SK-N-SH (cell line): ENCODE measurements around the gene ETS1. TPM values are rescaled to one million over a fixed set of nuclear protein-coding genes. Genes with fewer than 3 reads are reported as not detected.
A peak's percentile ranks its signal among the peaks of the same experiment; 100 is the strongest.

Experiments
- CTCF ChIA-PET: fragments of 300-600, 350-600 bp; formaldehyde crosslinking; extraction: SDS; loops from one replicate; lab custom pipeline; 2021; lab: Yijun Ruan, JAX
- POLR2A ChIA-PET: fragments of 350-600 bp; sonication (Branson Sonifier 250); formaldehyde crosslinking; extraction: SDS; loops from one replicate; lab custom pipeline; 2020; ENCODE audit warnings: antibody characterized with exemption, inconsistent platforms; lab: Yijun Ruan, JAX
- DNase-seq: peaks from one replicate; pipeline ENCODE4 v3.0.0; 2012
- H2AFZ ChIP-seq: fragments of 200-600 bp; sonication (generic); 2 replicates; pipeline ENCODE4 v1.8.1; 2016; ENCODE audit warnings: antibody characterized with exemption, mild to moderate bottlenecking, low read depth
- H3F3A ChIP-seq: fragments of 200-600 bp; sonication (generic); replicated peaks from 2 replicates; pipeline ENCODE3; 2016; ENCODE audit warnings: antibody characterized with exemption, mild to moderate bottlenecking; ENCODE audit not compliant: insufficient read depth
- H3K27ac ChIP-seq, 2 experiments: fragments of 200-500 bp in 1 of 2; fragments of 200-600 bp in 1 of 2; sonication (Bioruptor generic) in 1 of 2; sonication (generic), shearing (Covaris generic) in 1 of 2; 2 replicates each; pipeline versions ENCODE4 v1.5.1 to v1.6.1; 2014 to 2016; ENCODE audit warnings: low read depth in 2 of 2, inconsistent platforms in 1 of 2, low read length in 1 of 2, mild to moderate bottlenecking in 1 of 2, mixed read lengths in 1 of 2
- H3K27me3 ChIP-seq: fragments of 200-600 bp; sonication (generic), shearing (Covaris generic); 2 replicates; pipeline ENCODE4 v1.6.1; 2016; ENCODE audit warnings: mixed run types; ENCODE audit not compliant: insufficient read depth
- H3K36me3 ChIP-seq, 2 experiments: fragments of 200-500 bp in 1 of 2; fragments of 200-600 bp in 1 of 2; sonication (Bioruptor generic) in 1 of 2; sonication (generic) in 1 of 2; replicated peaks in 1 of 2; 2 replicates each; pipeline versions ENCODE3 to v1.5.1; 2014 to 2016; ENCODE audit warnings: low read length in 1 of 2, mild to moderate bottlenecking in 1 of 2; ENCODE audit not compliant: insufficient read depth in 2 of 2, control insufficient read depth in 1 of 2
- H3K4me1 ChIP-seq, 2 experiments: fragments of 200-500 bp in 1 of 2; fragments of 200-600 bp in 1 of 2; sonication (Bioruptor generic) in 1 of 2; sonication (generic), shearing (Covaris generic) in 1 of 2; 2 replicates each; pipeline versions ENCODE4 v1.5.1 to v1.6.1; 2014 to 2016; ENCODE audit warnings: low read depth in 1 of 2, low read length in 1 of 2, mixed run types in 1 of 2; ENCODE audit not compliant: insufficient read depth in 2 of 2, control insufficient read depth in 1 of 2
- H3K4me2 ChIP-seq: fragments of 200-600 bp; sonication (generic), shearing (Covaris generic); 2 replicates; pipeline ENCODE4 v1.6.1; 2017; ENCODE audit warnings: mixed run types
- H3K4me3 ChIP-seq, 2 experiments: fragments of 200-500 bp in 1 of 2; fragments of 200-600 bp in 1 of 2; sonication (Bioruptor generic) in 1 of 2; sonication (generic), shearing (Covaris generic) in 1 of 2; 2 replicates each; pipeline versions ENCODE4 v1.5.1 to v1.8.1; 2014 to 2016; ENCODE audit warnings: low read depth in 2 of 2, inconsistent platforms in 1 of 2, low read length in 1 of 2, mild to moderate bottlenecking in 1 of 2, mixed read lengths in 1 of 2, moderate library complexity in 1 of 2
- H3K79me2 ChIP-seq: fragments of 200-600 bp; sonication (generic); 2 replicates; pipeline ENCODE4 v1.8.1; 2017; ENCODE audit warnings: mild to moderate bottlenecking; ENCODE audit not compliant: insufficient read depth
- H3K9ac ChIP-seq: fragments of 200-600 bp; sonication (generic); 2 replicates; pipeline ENCODE4 v1.6.1; 2017; ENCODE audit warnings: mixed run types
- H3K9me2 ChIP-seq: fragments of 200-600 bp; sonication (generic); 2 replicates; pipeline ENCODE4 v1.6.1; 2017; ENCODE audit warnings: mixed run types
- H3K9me3 ChIP-seq: fragments of 200-600 bp; sonication (generic); 2 replicates; pipeline ENCODE4 v1.6.1; 2017; ENCODE audit warnings: mixed run types, mild to moderate bottlenecking, moderate library complexity
- H4K20me1 ChIP-seq: fragments of 200-600 bp; sonication (generic); 2 replicates; pipeline ENCODE4 v1.6.1; 2017; ENCODE audit warnings: mild to moderate bottlenecking, mixed run types; ENCODE audit not compliant: insufficient read depth
- CHD2 ChIP-seq: fragments of 150-350 bp; IDR thresholded peaks from 2 replicates; pipeline ENCODE4 v1.6.1; 2018; ENCODE audit warnings: low read length; ENCODE audit not compliant: partially characterized antibody
- ELF1 ChIP-seq: IDR thresholded peaks from 2 replicates; pipeline ENCODE4 v1.4.0; 2012
- EP300 ChIP-seq, 2 experiments: IDR thresholded peaks; 2 replicates each; pipeline versions ENCODE4 v1.4.0 to v1.6.1; 2012; ENCODE audit warnings: borderline replicate concordance in 1 of 2, low read depth in 1 of 2, low read length in 1 of 2
- EZH2phosphoT487 ChIP-seq: fragments of 200-600 bp; sonication (generic); IDR thresholded peaks from 2 replicates; pipeline ENCODE4 v1.6.1; 2017; ENCODE audit warnings: low read depth, mixed run types, mild to moderate bottlenecking, antibody characterized with exemption, moderate library complexity, borderline replicate concordance
- FOSL2 ChIP-seq: IDR thresholded peaks from 2 replicates; pipeline ENCODE4 v1.4.0; 2012; ENCODE audit warnings: low read depth, mild to moderate bottlenecking, moderate library complexity, borderline replicate concordance
- FOXJ3 ChIP-seq: sonication (generic); formaldehyde crosslinking; IDR thresholded peaks from 2 replicates; pipeline ENCODE4 v1.5.1; 2020; ENCODE audit warnings: mild to moderate bottlenecking, missing genetic modification reagents
- GABPA ChIP-seq: IDR thresholded peaks from 2 replicates; pipeline ENCODE4 v1.4.0; 2012; ENCODE audit warnings: low read depth, mild to moderate bottlenecking
- GATA2 ChIP-seq: sonication (generic); formaldehyde crosslinking; IDR thresholded peaks from 2 replicates; pipeline ENCODE4 v1.5.0; 2020; ENCODE audit warnings: mild to moderate bottlenecking, missing genetic modification reagents
- JUND ChIP-seq: IDR thresholded peaks from 2 replicates; pipeline ENCODE4 v1.4.0; 2012
- MEF2A ChIP-seq: IDR thresholded peaks from 2 replicates; pipeline ENCODE4 v1.4.0; 2012; ENCODE audit warnings: low read depth, borderline replicate concordance
- MXI1 ChIP-seq: IDR thresholded peaks from 2 replicates; pipeline ENCODE4 v1.6.1; 2012; ENCODE audit warnings: mild to moderate bottlenecking, low read depth, low read length, improper control_type of control experiment
- NFIC ChIP-seq: IDR thresholded peaks from 2 replicates; pipeline ENCODE4 v1.4.0; 2012; ENCODE audit warnings: borderline replicate concordance
- NRF1 ChIP-seq: IDR thresholded peaks from 2 replicates; pipeline ENCODE4 v1.6.1; 2012; ENCODE audit warnings: low read depth, mild to moderate bottlenecking, low read length
- POLR2AphosphoS5 ChIP-seq: IDR thresholded peaks from 2 replicates; pipeline ENCODE4 v1.6.1; 2012; ENCODE audit warnings: low read depth, low read length
- RCOR1 ChIP-seq: fragments of 150-350 bp; IDR thresholded peaks from 2 replicates; pipeline ENCODE4 v1.6.1; 2017; ENCODE audit warnings: antibody characterized with exemption, low read length
- RFX5 ChIP-seq: IDR thresholded peaks from 2 replicates; pipeline ENCODE4 v1.6.1; 2012; ENCODE audit warnings: mild to moderate bottlenecking, improper control_type of control experiment, low read length
- RXRA ChIP-seq: IDR thresholded peaks from 2 replicates; pipeline ENCODE4 v1.4.0; 2012; ENCODE audit warnings: low read depth, mild to moderate bottlenecking, borderline replicate concordance
- SIN3A ChIP-seq: IDR thresholded peaks from 2 replicates; pipeline ENCODE4 v1.6.1; 2012; ENCODE audit warnings: low read depth, mild to moderate bottlenecking, low read length, moderate library complexity, borderline replicate concordance
- SMC3 ChIP-seq: IDR thresholded peaks from 2 replicates; pipeline ENCODE4 v1.6.1; 2012; ENCODE audit warnings: low read depth, low read length, improper control_type of control experiment
- TAF1 ChIP-seq: IDR thresholded peaks from 2 replicates; pipeline ENCODE4 v1.6.1; 2012; ENCODE audit warnings: low read depth, mild to moderate bottlenecking, low read length, moderate library complexity, borderline replicate concordance
- TCF12 ChIP-seq: IDR thresholded peaks from 2 replicates; pipeline ENCODE4 v1.4.0; 2012
- YY1 ChIP-seq: IDR thresholded peaks from 2 replicates; pipeline ENCODE4 v1.4.0; 2012; ENCODE audit warnings: low read depth, mild to moderate bottlenecking
- WGBS: methylation state at CpG from one replicate; pipeline ENCODE4 v1.1.6; 2017; ENCODE audit warnings: low lambda C conversion rate; 5-methylcytosine and 5-hydroxymethylcytosine counted together
- polyA plus RNA-seq, 3 experiments: library from polyadenylated mRNA; depleted of rRNA; stranded (reverse); fragments of >200 nt; gene quantifications; 2 replicates each; pipeline ENCODE4 v1.2.3, GENCODE V29; 2012
- TF ChIP-seq, protein P1 (sequence below): IDR thresholded peaks from 2 replicates; pipeline ENCODE4 v1.4.0; 2012; ENCODE audit warnings: low read depth, borderline replicate concordance
- TF ChIP-seq, protein P2 (sequence below): IDR thresholded peaks from 2 replicates; pipeline ENCODE4; 2012
- TF ChIP-seq, protein P3 (sequence below): fragments of 150-350 bp; IDR thresholded peaks from 2 replicates; pipeline ENCODE4 v1.6.1; 2016; ENCODE audit warnings: mild to moderate bottlenecking, low read depth, low read length
- TF ChIP-seq, protein P4 (sequence below): IDR thresholded peaks from 2 replicates; pipeline ENCODE4 v1.4.0; 2012; ENCODE audit warnings: low read depth, borderline replicate concordance
- TF ChIP-seq, protein P5 (sequence below): fragments of 200-600 bp; sonication (generic); IDR thresholded peaks from 2 replicates; pipeline ENCODE4 v1.6.1; 2017; ENCODE audit warnings: antibody characterized with exemption, mild to moderate bottlenecking, moderate library complexity
- TF ChIP-seq, protein P6 (sequence below): IDR thresholded peaks from 2 replicates; pipeline ENCODE4 v1.4.0; 2012; ENCODE audit warnings: low read depth

Gene ETS1
- polyA plus RNA-seq, 1 of the 3 experiments (the other 2 are of a cell fraction) = 14.5 TPM

DNA sequence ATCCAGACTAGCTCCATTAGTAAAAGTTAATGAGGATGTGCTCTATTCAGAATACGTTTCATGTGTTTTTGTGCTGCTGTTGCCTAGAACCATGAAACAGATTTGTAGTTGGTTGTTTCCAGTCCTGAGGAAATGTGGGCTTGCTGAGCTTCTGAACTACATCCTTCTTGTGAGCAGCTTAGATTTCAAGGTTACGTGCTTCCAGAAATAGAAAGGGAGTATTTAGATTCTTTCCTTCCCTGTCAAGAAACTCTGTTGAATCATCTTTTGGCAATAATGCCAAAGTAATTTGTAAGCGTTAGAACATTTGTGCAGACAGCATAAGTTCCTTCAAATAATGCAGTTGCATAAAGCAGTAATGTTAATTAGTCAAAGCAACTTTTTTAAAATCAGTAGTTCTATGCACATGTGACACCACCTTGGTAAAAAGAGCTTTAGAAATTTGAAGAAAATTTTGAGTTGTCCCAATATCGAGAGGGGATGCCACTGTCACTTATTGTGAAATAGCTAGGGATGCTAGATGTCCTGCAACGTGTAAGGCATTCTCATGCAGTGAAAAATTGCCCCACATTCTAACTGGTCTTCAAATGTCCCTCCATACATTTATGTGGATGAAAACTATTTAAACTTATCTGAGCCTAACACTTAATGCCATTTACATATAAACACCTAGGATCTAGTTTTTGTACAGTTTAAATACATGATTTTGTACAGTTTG, 169.6 kb downstream of the ETS1 start:
- no peak for DNase-seq
- Histone ChIP-seq H3K4me1 (peaks cover 26 to 38% of the 10 kb centered on the region in 2 experiments; a peak in 3 of 4 replicates), H3F3A (peaks cover 19% of the 10 kb centered on the region), H4K20me1 (no peaks in the 10 kb centered on the region), H3K4me3 (no peak overlapping the region), H3K9ac (peak overlapping the region; percentile 38; the same call in 1 of the 2 replicates), H3K4me2 (no peak overlapping the region; the same call in 1 of the 2 replicates), H3K27me3 (no peaks in the 10 kb centered on the region), H3K9me2 (no peaks in the 10 kb centered on the region), H3K79me2 (no peaks in the 10 kb centered on the region), H2AFZ (no peak overlapping the region), H3K36me3 (no peaks in the 10 kb centered on the region), H3K27ac (peak overlapping the region in 1 of 2 experiments; percentile 86; a peak in 3 of 4 replicates), H3K9me3 (no peaks in the 10 kb centered on the region)
- 43% methylated on average over 5 of the region's 5 CpGs for WGBS
- ChIA-PET POLR2A (no interaction called here), CTCF (interaction anchor here (0.6 to 2.8 kb wide), 6 partner anchors 12 to 260 kb away, joined by 3 to 9 read pairs (median 4); no protein-coding TSS in a partner anchor)
- no peak for TF ChIP-seq TAF1
- no peak for TF ChIP-seq GATA2 (CRISPR knock-in tag)
- peak; percentile 98 for TF ChIP-seq MEF2A
- peak; percentile 20; the same call in 1 of the 2 replicates for TF ChIP-seq POLR2AphosphoS5
- TF ChIP-seq, protein P1, sequence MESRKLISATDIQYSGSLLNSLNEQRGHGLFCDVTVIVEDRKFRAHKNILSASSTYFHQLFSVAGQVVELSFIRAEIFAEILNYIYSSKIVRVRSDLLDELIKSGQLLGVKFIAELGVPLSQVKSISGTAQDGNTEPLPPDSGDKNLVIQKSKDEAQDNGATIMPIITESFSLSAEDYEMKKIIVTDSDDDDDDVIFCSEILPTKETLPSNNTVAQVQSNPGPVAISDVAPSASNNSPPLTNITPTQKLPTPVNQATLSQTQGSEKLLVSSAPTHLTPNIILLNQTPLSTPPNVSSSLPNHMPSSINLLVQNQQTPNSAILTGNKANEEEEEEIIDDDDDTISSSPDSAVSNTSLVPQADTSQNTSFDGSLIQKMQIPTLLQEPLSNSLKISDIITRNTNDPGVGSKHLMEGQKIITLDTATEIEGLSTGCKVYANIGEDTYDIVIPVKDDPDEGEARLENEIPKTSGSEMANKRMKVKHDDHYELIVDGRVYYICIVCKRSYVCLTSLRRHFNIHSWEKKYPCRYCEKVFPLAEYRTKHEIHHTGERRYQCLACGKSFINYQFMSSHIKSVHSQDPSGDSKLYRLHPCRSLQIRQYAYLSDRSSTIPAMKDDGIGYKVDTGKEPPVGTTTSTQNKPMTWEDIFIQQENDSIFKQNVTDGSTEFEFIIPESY = no peak
- no peak for TF ChIP-seq YY1
- no peak for TF ChIP-seq RFX5
- TF ChIP-seq, protein P2, sequence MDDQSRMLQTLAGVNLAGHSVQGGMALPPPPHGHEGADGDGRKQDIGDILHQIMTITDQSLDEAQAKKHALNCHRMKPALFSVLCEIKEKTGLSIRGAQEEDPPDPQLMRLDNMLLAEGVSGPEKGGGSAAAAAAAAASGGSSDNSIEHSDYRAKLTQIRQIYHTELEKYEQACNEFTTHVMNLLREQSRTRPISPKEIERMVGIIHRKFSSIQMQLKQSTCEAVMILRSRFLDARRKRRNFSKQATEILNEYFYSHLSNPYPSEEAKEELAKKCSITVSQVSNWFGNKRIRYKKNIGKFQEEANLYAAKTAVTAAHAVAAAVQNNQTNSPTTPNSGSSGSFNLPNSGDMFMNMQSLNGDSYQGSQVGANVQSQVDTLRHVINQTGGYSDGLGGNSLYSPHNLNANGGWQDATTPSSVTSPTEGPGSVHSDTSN = peak; percentile 81
- peak in 1 of 2 experiments; percentile 74; a peak in 2 of 4 replicates for TF ChIP-seq EP300 (IDR thresholded peaks at IDR 0.05; ENCODE audit: borderline replicate concordance in 1 of 2, low read depth in 1 of 2, low read length in 1 of 2)
- no peak for TF ChIP-seq MXI1
- no peak for TF ChIP-seq EZH2phosphoT487
- TF ChIP-seq ELF1 = no peak
- TF ChIP-seq SIN3A = no peak
- no peak for TF ChIP-seq FOXJ3 (CRISPR knock-in tag)
- TF ChIP-seq, protein P3, sequence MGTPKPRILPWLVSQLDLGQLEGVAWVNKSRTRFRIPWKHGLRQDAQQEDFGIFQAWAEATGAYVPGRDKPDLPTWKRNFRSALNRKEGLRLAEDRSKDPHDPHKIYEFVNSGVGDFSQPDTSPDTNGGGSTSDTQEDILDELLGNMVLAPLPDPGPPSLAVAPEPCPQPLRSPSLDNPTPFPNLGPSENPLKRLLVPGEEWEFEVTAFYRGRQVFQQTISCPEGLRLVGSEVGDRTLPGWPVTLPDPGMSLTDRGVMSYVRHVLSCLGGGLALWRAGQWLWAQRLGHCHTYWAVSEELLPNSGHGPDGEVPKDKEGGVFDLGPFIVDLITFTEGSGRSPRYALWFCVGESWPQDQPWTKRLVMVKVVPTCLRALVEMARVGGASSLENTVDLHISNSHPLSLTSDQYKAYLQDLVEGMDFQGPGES = no peak
- TF ChIP-seq FOSL2 = peak; percentile 75; the same call in 1 of the 2 replicates
- no peak for TF ChIP-seq SMC3
- TF ChIP-seq GABPA = no peak
- no peak for TF ChIP-seq CHD2
- peak; percentile 83 for TF ChIP-seq TCF12
- no peak for TF ChIP-seq RCOR1
- peak; percentile 72 for TF ChIP-seq JUND
- TF ChIP-seq, protein P4, sequence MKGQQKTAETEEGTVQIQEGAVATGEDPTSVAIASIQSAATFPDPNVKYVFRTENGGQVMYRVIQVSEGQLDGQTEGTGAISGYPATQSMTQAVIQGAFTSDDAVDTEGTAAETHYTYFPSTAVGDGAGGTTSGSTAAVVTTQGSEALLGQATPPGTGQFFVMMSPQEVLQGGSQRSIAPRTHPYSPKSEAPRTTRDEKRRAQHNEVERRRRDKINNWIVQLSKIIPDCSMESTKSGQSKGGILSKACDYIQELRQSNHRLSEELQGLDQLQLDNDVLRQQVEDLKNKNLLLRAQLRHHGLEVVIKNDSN = no peak
- peak; percentile 92 for TF ChIP-seq NFIC
- TF ChIP-seq, protein P5, sequence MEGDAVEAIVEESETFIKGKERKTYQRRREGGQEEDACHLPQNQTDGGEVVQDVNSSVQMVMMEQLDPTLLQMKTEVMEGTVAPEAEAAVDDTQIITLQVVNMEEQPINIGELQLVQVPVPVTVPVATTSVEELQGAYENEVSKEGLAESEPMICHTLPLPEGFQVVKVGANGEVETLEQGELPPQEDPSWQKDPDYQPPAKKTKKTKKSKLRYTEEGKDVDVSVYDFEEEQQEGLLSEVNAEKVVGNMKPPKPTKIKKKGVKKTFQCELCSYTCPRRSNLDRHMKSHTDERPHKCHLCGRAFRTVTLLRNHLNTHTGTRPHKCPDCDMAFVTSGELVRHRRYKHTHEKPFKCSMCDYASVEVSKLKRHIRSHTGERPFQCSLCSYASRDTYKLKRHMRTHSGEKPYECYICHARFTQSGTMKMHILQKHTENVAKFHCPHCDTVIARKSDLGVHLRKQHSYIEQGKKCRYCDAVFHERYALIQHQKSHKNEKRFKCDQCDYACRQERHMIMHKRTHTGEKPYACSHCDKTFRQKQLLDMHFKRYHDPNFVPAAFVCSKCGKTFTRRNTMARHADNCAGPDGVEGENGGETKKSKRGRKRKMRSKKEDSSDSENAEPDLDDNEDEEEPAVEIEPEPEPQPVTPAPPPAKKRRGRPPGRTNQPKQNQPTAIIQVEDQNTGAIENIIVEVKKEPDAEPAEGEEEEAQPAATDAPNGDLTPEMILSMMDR = no peak
- TF ChIP-seq, protein P6, sequence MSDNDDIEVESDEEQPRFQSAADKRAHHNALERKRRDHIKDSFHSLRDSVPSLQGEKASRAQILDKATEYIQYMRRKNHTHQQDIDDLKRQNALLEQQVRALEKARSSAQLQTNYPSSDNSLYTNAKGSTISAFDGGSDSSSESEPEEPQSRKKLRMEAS = peak; percentile 20; the same call in 1 of the 2 replicates
- TF ChIP-seq NRF1 = no peak
- peak; percentile 46; the same call in 1 of the 2 replicates for TF ChIP-seq RXRA
